IMR-90 (cell line): Measurements from ENCODE around the gene UNC119. TPM values are rescaled to one million over a fixed set of nuclear protein-coding genes. Genes with fewer than 3 reads are reported as not detected.

Experiments
- ATAC-seq: fragments of 200-7000 bp; cut with Tn5 transposase; 2 replicates; pipeline ENCODE4 v1.9.1; 2020; ENCODE audit warnings: low read depth, mild to moderate bottlenecking, moderate library complexity
- BruUV-seq: library from RNA; stranded (reverse); fragments of 400-500 nt; replicated peaks from 2 replicates; lab custom pipeline; 2021; lab: Mats Ljungman, UMichigan
- CTCF ChIA-PET: fragments of 300-600 bp; formaldehyde crosslinking; extraction: SDS; loops from one replicate; lab custom pipeline; 2021; ENCODE audit warnings: antibody characterized with exemption; lab: Yijun Ruan, JAX
- POLR2A ChIA-PET: fragments of 300-600 bp; sonication (Branson Sonifier 250); formaldehyde crosslinking; loops from one replicate; lab custom pipeline; 2022; ENCODE audit warnings: antibody characterized with exemption; ENCODE audit not compliant: unreplicated experiment; lab: Charles Lee
- DNase-seq: peaks from one replicate; pipeline ENCODE4 v3.0.0; 2013
- H2AFZ ChIP-seq: replicated peaks from 2 replicates; pipeline ENCODE3; 2013; ENCODE audit warnings: low read length, mild to moderate bottlenecking; ENCODE audit not compliant: poor library complexity
- H2AK5ac ChIP-seq: 2 replicates; pipeline ENCODE4 v1.6.1; 2013; ENCODE audit warnings: low read depth, low read length, inconsistent platforms
- H2AK9ac ChIP-seq: replicated peaks from 2 replicates; pipeline ENCODE3; 2013; ENCODE audit warnings: mild to moderate bottlenecking, low read depth, low read length, moderate library complexity; ENCODE audit not compliant: poor library complexity
- H2BK120ac ChIP-seq: 2 replicates; pipeline ENCODE4 v1.6.1; 2013; ENCODE audit warnings: low read depth, low read length, inconsistent platforms
- H2BK15ac ChIP-seq: 3 replicates; pipeline ENCODE4 v1.6.1; 2013; ENCODE audit warnings: low read depth, low read length, inconsistent platforms
- H2BK20ac ChIP-seq: 2 replicates; pipeline ENCODE4 v1.6.1; 2013; ENCODE audit warnings: low read depth, mild to moderate bottlenecking, inconsistent platforms, low read length, moderate library complexity
- H2BK5ac ChIP-seq: 2 replicates; pipeline ENCODE4 v1.6.1; 2013; ENCODE audit warnings: mild to moderate bottlenecking, low read depth, low read length, inconsistent platforms; ENCODE audit not compliant: poor library complexity, severe bottlenecking
- H3K14ac ChIP-seq: replicated peaks from 2 replicates; pipeline ENCODE4 v1.6.1; 2013; ENCODE audit warnings: low read depth, low read length, inconsistent platforms
- H3K18ac ChIP-seq: 2 replicates; pipeline ENCODE4 v1.6.1; 2013; ENCODE audit warnings: low read depth, low read length, control low read depth
- H3K23ac ChIP-seq: 2 replicates; pipeline ENCODE4 v1.6.1; 2013; ENCODE audit warnings: low read depth, low read length, inconsistent platforms
- H3K27ac ChIP-seq: 2 replicates; pipeline ENCODE4 v1.5.1; 2013; ENCODE audit warnings: mild to moderate bottlenecking, control low read depth, low read length; ENCODE audit not compliant: insufficient read depth
- H3K27me3 ChIP-seq: 2 replicates; pipeline ENCODE4 v1.6.1; 2013; ENCODE audit warnings: low read length; ENCODE audit not compliant: control insufficient read depth, insufficient read depth
- H3K36me3 ChIP-seq: 2 replicates; pipeline ENCODE4 v1.6.1; 2013; ENCODE audit warnings: low read length, mixed read lengths; ENCODE audit not compliant: control insufficient read depth, insufficient read depth
- H3K4ac ChIP-seq: 2 replicates; pipeline ENCODE4 v1.6.1; 2013; ENCODE audit warnings: low read depth, low read length, inconsistent platforms
- H3K4me1 ChIP-seq: 2 replicates; pipeline ENCODE4 v1.6.1; 2013; ENCODE audit warnings: low read length, mixed read lengths; ENCODE audit not compliant: control insufficient read depth, insufficient read depth
- H3K4me2 ChIP-seq: 2 replicates; pipeline ENCODE4 v1.6.1; 2013; ENCODE audit warnings: low read depth, mild to moderate bottlenecking, control low read depth, low read length, moderate library complexity
- H3K4me3 ChIP-seq: 2 replicates; pipeline ENCODE4 v1.5.1; 2013; ENCODE audit warnings: low read depth, mild to moderate bottlenecking, control low read depth, low read length, moderate library complexity; ENCODE audit not compliant: insufficient read depth
- H3K56ac ChIP-seq: 2 replicates; pipeline ENCODE4 v1.6.1; 2013; ENCODE audit warnings: low read length, inconsistent platforms; ENCODE audit not compliant: insufficient read depth; ENCODE audit errors: extremely low read depth
- H3K79me1 ChIP-seq, 2 experiments: 2 replicates each; pipeline ENCODE4 v1.6.1; 2013; ENCODE audit warnings: low read length in 2 of 2, inconsistent platforms in 1 of 2, low read depth in 1 of 2
- H3K9ac ChIP-seq: 2 replicates; pipeline ENCODE4 v1.6.1; 2013; ENCODE audit warnings: low read depth, low read length, control low read depth
- H3K9me1 ChIP-seq: 2 replicates; pipeline ENCODE4 v1.6.1; 2013; ENCODE audit warnings: low read length, inconsistent platforms; ENCODE audit not compliant: insufficient read depth
- H3K9me3 ChIP-seq: 2 replicates; pipeline ENCODE4 v1.6.1; 2013; ENCODE audit warnings: low read length; ENCODE audit not compliant: control insufficient read depth, insufficient read depth
- H4K20me1 ChIP-seq: 2 replicates; pipeline ENCODE4 v1.6.1; 2013; ENCODE audit warnings: low read length, inconsistent platforms; ENCODE audit not compliant: insufficient read depth
- H4K5ac ChIP-seq: 2 replicates; pipeline ENCODE4 v1.6.1; 2013; ENCODE audit warnings: mild to moderate bottlenecking, low read depth, low read length, control low read depth
- H4K8ac ChIP-seq, 2 experiments: 2 replicates each; pipeline ENCODE4 v1.6.1; 2013; ENCODE audit warnings: low read depth in 2 of 2, low read length in 2 of 2, control low read depth in 1 of 2, inconsistent platforms in 1 of 2
- H4K91ac ChIP-seq: 2 replicates; pipeline ENCODE4 v1.6.1; 2013; ENCODE audit warnings: low read depth, low read length, inconsistent platforms; ENCODE audit not compliant: insufficient read depth
- CEBPB ChIP-seq: IDR thresholded peaks from 2 replicates; pipeline ENCODE4 v1.6.1; 2012; ENCODE audit warnings: low read depth, low read length, improper control_type of control experiment
- MAFK ChIP-seq: IDR thresholded peaks from 2 replicates; pipeline ENCODE4 v1.6.1; 2012; ENCODE audit warnings: low read depth, low read length, improper control_type of control experiment
- MAZ ChIP-seq: IDR thresholded peaks from 2 replicates; pipeline ENCODE4 v1.6.1; 2012; ENCODE audit warnings: low read depth, mild to moderate bottlenecking, low read length, improper control_type of control experiment, moderate library complexity, borderline replicate concordance
- MXI1 ChIP-seq: IDR thresholded peaks from 2 replicates; pipeline ENCODE4 v1.6.1; 2012; ENCODE audit warnings: low read depth, mild to moderate bottlenecking, low read length, moderate library complexity, borderline replicate concordance
- NFE2L2 ChIP-seq: fragments of 150-350 bp; IDR thresholded peaks from 2 replicates; pipeline ENCODE4 v1.6.1; 2016; ENCODE audit warnings: low read depth, mild to moderate bottlenecking, low read length
- SMC3 ChIP-seq: fragments of 150-350 bp; IDR thresholded peaks from 2 replicates; pipeline ENCODE4 v1.6.1; 2016; ENCODE audit warnings: low read depth, mild to moderate bottlenecking, antibody characterized with exemption, low read length, moderate library complexity
- WGBS, 2 experiments: methylation state at CpG; one replicate each; pipeline versions ENCODE4 v1.1.5 to v1.1.7; 2013; ENCODE audit warnings: missing lambda C conversion rate in 2 of 2; ENCODE audit not compliant: insufficient read length in 1 of 2; ENCODE audit errors: extremely low coverage in 2 of 2; 5-methylcytosine and 5-hydroxymethylcytosine counted together
- dilution Hi-C: fragments of 300-500 bp; cut with HindIII; formaldehyde crosslinking; loops from one replicate; pipeline ENCODE4 v1.14.3; 2018; ENCODE audit warnings: low sequenced_read_pairs; ENCODE audit not compliant: unreplicated experiment
- in situ Hi-C: fragments of 300-500 bp; cut with MboI; formaldehyde crosslinking; loops from 3 replicates; pipeline ENCODE4 v1.14.3; 2019; ENCODE audit warnings: low sequenced_read_pairs, inconsistent platforms, mixed read lengths
- intact Hi-C: fragments of 100-400 bp; cut with micrococcal nuclease; formaldehyde crosslinking; loops from 2 replicates; pipeline ENCODE4 v1.10.0; 2022
- polyA plus RNA-seq, 3 experiments: library from polyadenylated mRNA; depleted of rRNA; stranded (reverse); fragments of >200 nt; gene quantifications; 2 replicates each; pipeline ENCODE4 v1.2.3, GENCODE V29; 2012; ENCODE audit warnings: low replicate concordance in 1 of 3
- total RNA-seq: library from RNA; depleted of rRNA; stranded (reverse); fragments of >200 nt; gene quantifications from 2 replicates; pipeline ENCODE4 v1.2.3, GENCODE V29; 2012
- TF ChIP-seq, protein P1 (sequence below): fragments of 150-350 bp; IDR thresholded peaks from 2 replicates; pipeline ENCODE4 v1.6.1; 2017; ENCODE audit warnings: mild to moderate bottlenecking, antibody characterized with exemption, low read length, low read depth

Gene UNC119
- total and polyA plus RNA-seq, 2 of the 4 experiments (the other 2 are of a cell fraction) = 22.4 to 57.4 TPM

GRCh38 chr17:28571361-28572122 lies 19.1 kb upstream of the UNC119 start, which contains the start of gene PIGS:
TSS of gene PIGS (minus strand) at chr17:28571524. CDS start at chr17:28571496, 28 bp downstream.
- no peaks in the 10 kb centered on the region for H3K9me3 ChIP-seq
- H3K4me1 ChIP-seq = peaks cover 6% of the 10 kb centered on the region; the same call in 1 of the 2 replicates
- in situ Hi-C loops = no loop called here
- H2BK5ac ChIP-seq = peak within 1 kb of the TSS; percentile 77
- no peak within 1 kb of the TSS for H2BK20ac ChIP-seq
- H3K9ac ChIP-seq = peak within 1 kb of the TSS; percentile 87
- H4K20me1 ChIP-seq = peaks cover 5% of the 10 kb centered on the region; the same call in 1 of the 2 replicates
- H3K4me3 ChIP-seq = peak within 1 kb of the TSS; percentile 85
- H3K18ac ChIP-seq = peak within 1 kb of the TSS; percentile 81; the same call in 1 of the 2 replicates
- peak within 1 kb of the TSS; percentile 80 for H3K56ac ChIP-seq
- H4K8ac ChIP-seq = peak within 1 kb of the TSS; percentile 10 to 86; a peak in 3 of 4 replicates
- H2AK5ac ChIP-seq = peak within 1 kb of the TSS; percentile 79
- ATAC-seq (peak; percentile 99), DNase-seq (peak; percentile 87)
- peak within 1 kb of the TSS; percentile 56; the same call in 1 of the 2 replicates for H2BK120ac ChIP-seq
- TF ChIP-seq CEBPB (no peak), MXI1 (0 out of 2 replicates have a peak, but pooled peaks have one; percentile 38), MAZ (peak; percentile 88), NFE2L2 (no peak), MAFK (no peak), SMC3 (no peak)
- TF ChIP-seq, protein P1, sequence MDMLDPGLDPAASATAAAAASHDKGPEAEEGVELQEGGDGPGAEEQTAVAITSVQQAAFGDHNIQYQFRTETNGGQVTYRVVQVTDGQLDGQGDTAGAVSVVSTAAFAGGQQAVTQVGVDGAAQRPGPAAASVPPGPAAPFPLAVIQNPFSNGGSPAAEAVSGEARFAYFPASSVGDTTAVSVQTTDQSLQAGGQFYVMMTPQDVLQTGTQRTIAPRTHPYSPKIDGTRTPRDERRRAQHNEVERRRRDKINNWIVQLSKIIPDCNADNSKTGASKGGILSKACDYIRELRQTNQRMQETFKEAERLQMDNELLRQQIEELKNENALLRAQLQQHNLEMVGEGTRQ = no peak
- ChIA-PET POLR2A (no interaction called here), CTCF (interaction anchor here (1.0 to 1.9 kb wide), 3 partner anchors 18 to 20 kb away, joined by 3 to 6 read pairs (median 5); no protein-coding TSS in a partner anchor)
- peak within 1 kb of the TSS; percentile 2; the same call in 1 of the 3 replicates for H2BK15ac ChIP-seq
- H3K4me2 ChIP-seq = peak within 1 kb of the TSS; percentile 100
- BruUV-seq = no TSS peak
- H3K36me3 ChIP-seq = peaks cover 16% of the 10 kb centered on the region
- WGBS, 2 experiments = 0% methylated on average over 5 of the region's 49 CpGs; no CpG with 5 or more reads in 1 of the 2 experiments
- peak within 1 kb of the TSS; percentile 74 for H3K27ac ChIP-seq
- H4K5ac ChIP-seq = peak within 1 kb of the TSS; percentile 86
- H2AK9ac ChIP-seq = peak within 1 kb of the TSS; percentile 93
- intact Hi-C loops = no loop called here
- no peaks in the 10 kb centered on the region for H3K27me3 ChIP-seq
- H3K23ac ChIP-seq = peak within 1 kb of the TSS; percentile 93
- H2AFZ ChIP-seq = peak within 1 kb of the TSS; percentile 96
- peak within 1 kb of the TSS; percentile 69 for H3K4ac ChIP-seq
- dilution Hi-C loops = no loop called here
- H3K9me1 ChIP-seq = peaks cover 9% of the 10 kb centered on the region; the same call in 1 of the 2 replicates
- peaks cover 20 to 32% of the 10 kb centered on the region in 2 experiments for H3K79me1 ChIP-seq
- peak within 1 kb of the TSS; percentile 19; the same call in 1 of the 2 replicates for H4K91ac ChIP-seq
- peak within 1 kb of the TSS; percentile 94 for H3K14ac ChIP-seq
